CD4-positive, CD25-positive, alpha-beta regulatory T cell (primary cell): ENCODE measurements around the gene CCDC88C. TPM values are rescaled to one million over a fixed set of nuclear protein-coding genes. Genes with fewer than 3 reads are reported as not detected.
A peak's percentile ranks its signal among the peaks of the same experiment; 100 is the strongest.

Source experiments
- ATAC-seq, 2 donors: fragments of 150-1000 bp; cut with Tn5 transposase; one replicate each; pipeline ENCODE4 v1.10.0; 2021; ENCODE audit warnings: low read depth in 2 of 2, moderate number of reproducible peaks in 2 of 2, moderate library complexity in 1 of 2
- DNase-seq, 3 donors: peaks; one replicate each; pipeline versions ENCODE4 v3.0.0 to v3.0.0-alpha.2; 2012 to 2022; ENCODE audit warnings: mixed read lengths in 1 of 3
- H3K27ac ChIP-seq: one replicate; pipeline ENCODE4 v1.7.0; 2013; ENCODE audit warnings: mild to moderate bottlenecking, low read length; ENCODE audit not compliant: insufficient read depth, poor library complexity, severe bottlenecking
- H3K27me3 ChIP-seq: one replicate; pipeline ENCODE4 v1.7.0; 2013; ENCODE audit warnings: low read length; ENCODE audit not compliant: control insufficient read depth, insufficient read depth
- H3K36me3 ChIP-seq: one replicate; pipeline ENCODE4 v1.7.0; 2013; ENCODE audit warnings: mild to moderate bottlenecking, low read length, moderate library complexity; ENCODE audit not compliant: control insufficient read depth, insufficient read depth
- H3K4me1 ChIP-seq: 2 replicates; pipeline ENCODE4 v1.7.0; 2013; ENCODE audit warnings: mild to moderate bottlenecking, low read length; ENCODE audit not compliant: insufficient read depth, control insufficient read depth, poor library complexity, severe bottlenecking
- H3K4me3 ChIP-seq: one replicate; pipeline ENCODE4 v1.7.0; 2013; ENCODE audit warnings: low read depth, mild to moderate bottlenecking, low read length, moderate library complexity
- H3K9me3 ChIP-seq, 2 experiments: 1 replicate in 1 of 2; 2 replicates in 1 of 2; pipeline ENCODE4 v1.7.0; 2013; ENCODE audit warnings: low read length in 2 of 2, mild to moderate bottlenecking in 1 of 2, moderate library complexity in 1 of 2; ENCODE audit not compliant: control insufficient read depth in 2 of 2
- H3K27ac Mint-ChIP-seq, 3 donors: one replicate each; pipeline ENCODE4 v1.8.0; 2020 to 2022; ENCODE audit warnings: mild to moderate bottlenecking in 3 of 3, mixed read lengths in 3 of 3, moderate library complexity in 2 of 3
- H3K27me3 Mint-ChIP-seq: one replicate; pipeline ENCODE4 v1.8.0; 2022; ENCODE audit warnings: mild to moderate bottlenecking, mixed read lengths
- H3K36me3 Mint-ChIP-seq: one replicate; pipeline ENCODE4 v1.8.0; 2020; ENCODE audit warnings: mixed read lengths
- H3K4me1 Mint-ChIP-seq, 4 donors: one replicate each; pipeline ENCODE4 v1.8.0; 2020 to 2022; ENCODE audit warnings: mixed read lengths in 4 of 4, mild to moderate bottlenecking in 1 of 4
- H3K4me3 Mint-ChIP-seq, 4 donors: one replicate each; pipeline ENCODE4 v1.8.0; 2020 to 2022; ENCODE audit warnings: mild to moderate bottlenecking in 4 of 4, mixed read lengths in 4 of 4, moderate library complexity in 3 of 4
- H3K9me3 Mint-ChIP-seq, 7 donors: one replicate each; pipeline ENCODE4 v1.8.0; 2020 to 2022; ENCODE audit warnings: mixed read lengths in 7 of 7, mild to moderate bottlenecking in 3 of 7, moderate library complexity in 2 of 7
- polyA plus RNA-seq, 4 donors: library from polyadenylated mRNA; unstranded; fragments of 300-500 nt; fragmentation: Illumina TruSeq; gene quantifications; one replicate each; pipeline ENCODE4 v1.2.3, GENCODE V29; 2021
- total RNA-seq: library from RNA; stranded (reverse); gene quantifications from one replicate; pipeline ENCODE4 v1.2.3, GENCODE V29; 2022

CCDC88C gene
- total and polyA plus RNA-seq, 5 donors from 2014 or later: 25.9 to 466 (median 31.8) TPM

- H3K4me3 Mint-ChIP-seq: peak overlapping the region in 1 of 4 donors; percentile 69
- Histone ChIP-seq H3K27ac (peak overlapping the region; percentile 0), H3K9me3 (no peaks in the 10 kb centered on the region), H3K4me1 (no peaks in the 10 kb centered on the region), H3K27me3 (no peaks in the 10 kb centered on the region), H3K36me3 (peaks cover 100% of the 10 kb centered on the region), H3K4me3 (no peak overlapping the region)
- H3K36me3 Mint-ChIP-seq: peaks cover 42% of the 10 kb centered on the region
- no peaks in the 10 kb centered on the region for H3K27me3 Mint-ChIP-seq
- peaks cover 3 to 13% (median 4%) of the 10 kb centered on the region in 4 donors for H3K4me1 Mint-ChIP-seq
- peaks cover 0 to 2% (median 0%) of the 10 kb centered on the region in 7 donors for H3K9me3 Mint-ChIP-seq
- ATAC-seq (no peak), DNase-seq (no peak)
- peak overlapping the region; percentile 15 to 73 (median 71) for H3K27ac Mint-ChIP-seq
Observed at GRCh38 chr14:91295851-91296796, 121.5 kb downstream of the CCDC88C start.

- peaks cover 41% of the 10 kb centered on the region for H3K36me3 Mint-ChIP-seq
- peak overlapping the region in 2 of 3 donors; percentile 14 to 44 for H3K27ac Mint-ChIP-seq
Observed at GRCh38 chr14:91295276-91295845, 122.3 kb downstream of the CCDC88C start.

GRCh38 chr14:91294153-91294552 is 123.5 kb downstream of the CCDC88C start:
- H3K27me3 Mint-ChIP-seq: no peaks in the 10 kb centered on the region
- Histone ChIP-seq H3K27me3 (no peaks in the 10 kb centered on the region), H3K4me1 (no peaks in the 10 kb centered on the region), H3K27ac (peak overlapping the region; percentile 51), H3K9me3 (no peaks in the 10 kb centered on the region), H3K36me3 (peaks cover 100% of the 10 kb centered on the region), H3K4me3 (no peak overlapping the region)
- peak overlapping the region; percentile 73 to 88 (median 76) for H3K27ac Mint-ChIP-seq
- H3K9me3 Mint-ChIP-seq: peaks cover 0 to 2% (median 0%) of the 10 kb centered on the region in 7 donors
- DNase-seq: no peak
- H3K36me3 Mint-ChIP-seq: peaks cover 48% of the 10 kb centered on the region
- no peak overlapping the region for H3K4me3 Mint-ChIP-seq
- H3K4me1 Mint-ChIP-seq: peaks cover 0 to 6% (median 2%) of the 10 kb centered on the region in 4 donors
- no peak for ATAC-seq

More at GRCh38 chr14:91295276-91295845, 122.3 kb downstream of the CCDC88C start:
- Histone ChIP-seq H3K4me3 (no peak overlapping the region), H3K27me3 (no peaks in the 10 kb centered on the region), H3K4me1 (no peaks in the 10 kb centered on the region), H3K9me3 (no peaks in the 10 kb centered on the region), H3K36me3 (peaks cover 100% of the 10 kb centered on the region), H3K27ac (peak overlapping the region; percentile 0)
- DNase-seq (no peak), ATAC-seq (no peak)
- Mint-ChIP-seq H3K9me3 (peaks cover 0 to 2% (median 0%) of the 10 kb centered on the region in 7 donors), H3K27me3 (no peaks in the 10 kb centered on the region), H3K4me1 (peaks cover 0 to 6% (median 3%) of the 10 kb centered on the region in 4 donors), H3K4me3 (peak overlapping the region in 1 of 4 donors; percentile 58)

- no peaks in the 10 kb centered on the region for H3K27me3 Mint-ChIP-seq
- Histone ChIP-seq H3K4me3 (no peak overlapping the region), H3K9me3 (no peaks in the 10 kb centered on the region), H3K27me3 (no peaks in the 10 kb centered on the region), H3K36me3 (peaks cover 100% of the 10 kb centered on the region), H3K27ac (peak overlapping the region; percentile 51), H3K4me1 (no peaks in the 10 kb centered on the region)
- no peak for ATAC-seq
- no peak for DNase-seq
- peaks cover 46% of the 10 kb centered on the region for H3K36me3 Mint-ChIP-seq
- no peak overlapping the region for H3K4me3 Mint-ChIP-seq
- peaks cover 0 to 6% (median 1%) of the 10 kb centered on the region in 4 donors for H3K4me1 Mint-ChIP-seq
- peak overlapping the region; percentile 76 to 86 (median 85) for H3K27ac Mint-ChIP-seq
- H3K9me3 Mint-ChIP-seq: peaks cover 0 to 2% (median 0%) of the 10 kb centered on the region in 7 donors
Observed at GRCh38 chr14:91293281-91293680, 124.3 kb downstream of the CCDC88C start.

- Histone ChIP-seq H3K27me3 (no peaks in the 10 kb centered on the region), H3K27ac (no peak overlapping the region), H3K4me3 (no peak overlapping the region), H3K36me3 (peaks cover 100% of the 10 kb centered on the region), H3K9me3 (no peaks in the 10 kb centered on the region), H3K4me1 (no peaks in the 10 kb centered on the region)
- Mint-ChIP-seq H3K4me3 (peak overlapping the region in 2 of 4 donors; percentile 13 to 46), H3K27ac (peak overlapping the region in 2 of 3 donors; percentile 85 to 86), H3K27me3 (no peaks in the 10 kb centered on the region), H3K9me3 (peaks cover 0 to 2% (median 0%) of the 10 kb centered on the region in 7 donors), H3K4me1 (peaks cover 0 to 6% (median 4%) of the 10 kb centered on the region in 4 donors), H3K36me3 (peaks cover 52% of the 10 kb centered on the region)
- ATAC-seq: no peak
- no peak for DNase-seq
Observed at GRCh38 chr14:91292491-91292890, 125.1 kb downstream of the CCDC88C start.

- Histone ChIP-seq H3K27me3 (no peaks in the 10 kb centered on the region), H3K27ac (no peak overlapping the region), H3K9me3 (no peaks in the 10 kb centered on the region), H3K4me3 (no peak overlapping the region), H3K36me3 (peaks cover 100% of the 10 kb centered on the region), H3K4me1 (no peaks in the 10 kb centered on the region)
- Mint-ChIP-seq H3K9me3 (peaks cover 0 to 2% (median 0%) of the 10 kb centered on the region in 7 donors), H3K4me3 (no peak overlapping the region), H3K27me3 (no peaks in the 10 kb centered on the region), H3K27ac (peak overlapping the region in 2 of 3 donors; percentile 85 to 86), H3K4me1 (peaks cover 0 to 10% (median 4%) of the 10 kb centered on the region in 4 donors), H3K36me3 (peaks cover 52% of the 10 kb centered on the region)
- ATAC-seq: no peak
- no peak for DNase-seq
Observed at GRCh38 chr14:91291786-91292405, 125.7 kb downstream of the CCDC88C start.

GRCh38 chr14:91290986-91291385 is 126.6 kb downstream of the CCDC88C start:
- Mint-ChIP-seq H3K36me3 (peaks cover 54% of the 10 kb centered on the region), H3K27ac (peak overlapping the region in 1 of 3 donors; percentile 18), H3K27me3 (no peaks in the 10 kb centered on the region), H3K9me3 (peaks cover 0 to 2% (median 0%) of the 10 kb centered on the region in 7 donors), H3K4me3 (no peak overlapping the region), H3K4me1 (peaks cover 5 to 12% (median 9%) of the 10 kb centered on the region in 4 donors)
- ATAC-seq (no peak), DNase-seq (no peak)
- Histone ChIP-seq H3K27ac (no peak overlapping the region), H3K27me3 (no peaks in the 10 kb centered on the region), H3K4me1 (peaks cover 4% of the 10 kb centered on the region), H3K9me3 (no peaks in the 10 kb centered on the region), H3K36me3 (peaks cover 100% of the 10 kb centered on the region), H3K4me3 (no peak overlapping the region)
